ENCODE results near the gene TAF1. TPM values are rescaled to one million over a fixed set of nuclear protein-coding genes. Genes with fewer than 3 reads are reported as not detected.
"Not testable (repeated sequence)": the region's sequence is repeated elsewhere in the genome, so short reads cannot be mapped to it uniquely, and the experiment has no call there.

TAF1 gene
- total and polyA plus RNA-seq, 2 of the 8 experiments (the other 6 are each of a cell fraction or from before 2014, with no cell fraction given), result 6.3 to 30.2 TPM

GRCh38 chrX:71510161-71510560 is 144.0 kb downstream of the TAF1 start (continued):
- TF ChIP-seq, protein P1, sequence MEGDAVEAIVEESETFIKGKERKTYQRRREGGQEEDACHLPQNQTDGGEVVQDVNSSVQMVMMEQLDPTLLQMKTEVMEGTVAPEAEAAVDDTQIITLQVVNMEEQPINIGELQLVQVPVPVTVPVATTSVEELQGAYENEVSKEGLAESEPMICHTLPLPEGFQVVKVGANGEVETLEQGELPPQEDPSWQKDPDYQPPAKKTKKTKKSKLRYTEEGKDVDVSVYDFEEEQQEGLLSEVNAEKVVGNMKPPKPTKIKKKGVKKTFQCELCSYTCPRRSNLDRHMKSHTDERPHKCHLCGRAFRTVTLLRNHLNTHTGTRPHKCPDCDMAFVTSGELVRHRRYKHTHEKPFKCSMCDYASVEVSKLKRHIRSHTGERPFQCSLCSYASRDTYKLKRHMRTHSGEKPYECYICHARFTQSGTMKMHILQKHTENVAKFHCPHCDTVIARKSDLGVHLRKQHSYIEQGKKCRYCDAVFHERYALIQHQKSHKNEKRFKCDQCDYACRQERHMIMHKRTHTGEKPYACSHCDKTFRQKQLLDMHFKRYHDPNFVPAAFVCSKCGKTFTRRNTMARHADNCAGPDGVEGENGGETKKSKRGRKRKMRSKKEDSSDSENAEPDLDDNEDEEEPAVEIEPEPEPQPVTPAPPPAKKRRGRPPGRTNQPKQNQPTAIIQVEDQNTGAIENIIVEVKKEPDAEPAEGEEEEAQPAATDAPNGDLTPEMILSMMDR (IDR thresholded peaks at IDR 0.05; ENCODE audit: control extremely low read depth in 1 of 3, insufficient read depth in 1 of 3, low read depth in 1 of 3, low read length in 3 of 3), result no peak

DNA sequence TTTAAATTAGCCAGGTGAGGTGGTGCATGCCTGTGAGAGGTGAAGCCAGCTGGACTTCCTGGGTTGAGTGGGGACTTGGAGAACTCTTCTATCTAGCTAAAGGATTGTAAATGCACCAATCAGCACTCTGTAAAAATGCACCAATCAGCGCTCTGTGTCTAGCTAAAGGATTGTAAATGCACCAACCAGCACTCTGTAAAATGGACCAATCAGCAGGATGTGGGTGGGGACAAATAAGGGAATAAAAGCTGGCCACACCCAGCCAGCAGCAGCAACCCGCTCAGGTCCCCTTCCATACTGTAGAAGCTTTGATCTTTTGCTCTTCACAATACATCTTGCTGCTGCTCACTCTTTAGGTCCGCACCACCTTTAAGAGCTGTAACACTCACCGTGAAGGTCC is 147.6 kb downstream of the TAF1 start:
- H3K36me3 ChIP-seq (ENCODE audit: control insufficient read depth in 2 of 4, insufficient read depth in 4 of 4, low read length in 3 of 4), result not testable (repeated sequence)
- CTCF ChIA-PET (ENCODE audit: partially characterized antibody), result interaction anchor here (0.6 kb wide), 1 partner anchor 491 kb away, joined by 3 read pairs; no protein-coding TSS in a partner anchor

More for the DNA sequence above, 147.6 kb downstream of the TAF1 start:
- H2BK15ac ChIP-seq (ENCODE audit: low read length); H3K4me3 ChIP-seq (ENCODE audit: extremely low read depth in 1 of 4, insufficient read depth in 2 of 4, low read depth in 3 of 4, low read length in 4 of 4); H4K5ac ChIP-seq (ENCODE audit: insufficient read length, low read depth, low read length); H2AFZ ChIP-seq (ENCODE audit: low read length); H2BK20ac ChIP-seq (ENCODE audit: low read length); H2BK5ac ChIP-seq (ENCODE audit: low read depth, low read length); DNase-seq (ENCODE audit: low read depth in 1 of 2, low spot score in 2 of 2); H3K27me3 ChIP-seq (replicated peaks in 1 of 4; ENCODE audit: control insufficient read depth in 3 of 4, extremely low read depth in 1 of 4, insufficient read depth in 3 of 4, low read length in 3 of 4); POLR2A ChIA-PET (ENCODE audit: partially characterized antibody); H3K14ac ChIP-seq (ENCODE audit: insufficient read length); H4K91ac ChIP-seq (replicated peaks; ENCODE audit: insufficient read length, low read length); H3K4me2 ChIP-seq (ENCODE audit: insufficient read depth in 1 of 2, low read depth in 2 of 2, low read length in 2 of 2); H3K9ac ChIP-seq (replicated peaks in 1 of 4; ENCODE audit: extremely low read depth in 1 of 4, low read depth in 3 of 4, low read length in 3 of 4); H4K8ac ChIP-seq (ENCODE audit: extremely low read depth, insufficient read depth, low read length); H2BK12ac ChIP-seq (ENCODE audit: low read depth, low read length); H2BK120ac ChIP-seq (replicated peaks; ENCODE audit: low read depth, low read length); H4K20me1 ChIP-seq (replicated peaks in 1 of 2; ENCODE audit: control insufficient read depth in 1 of 2, insufficient read depth in 2 of 2, low read length in 2 of 2); FAIRE-seq; H3K4me1 ChIP-seq (replicated peaks in 1 of 4; ENCODE audit: control insufficient read depth in 3 of 4, insufficient read depth in 4 of 4, low read length in 3 of 4); H3K4ac ChIP-seq (replicated peaks; ENCODE audit: insufficient read length, low read depth, low read length); H3K9me3 ChIP-seq (ENCODE audit: insufficient read depth in 2 of 2, low read depth in 1 of 2, low read length in 1 of 2); H3K23me2 ChIP-seq (ENCODE audit: low read depth, low read length); H3K23ac ChIP-seq (ENCODE audit: insufficient read length); H3K18ac ChIP-seq (ENCODE audit: extremely low read depth, low read length); H3K27ac ChIP-seq (ENCODE audit: low read depth, low read length); H3K56ac ChIP-seq (replicated peaks; ENCODE audit: insufficient read length, low read depth, low read length); H3K79me2 ChIP-seq (ENCODE audit: control insufficient read depth in 1 of 2, insufficient read depth in 2 of 2, low read length in 2 of 2); H2AK5ac ChIP-seq (ENCODE audit: low read depth, low read length); H3K79me1 ChIP-seq (ENCODE audit: low read depth, low read length): not testable (repeated sequence)
- 100% methylated on average over 4 of the region's 4 CpGs; no CpG with 5 or more reads in 1 of the 2 experiments for WGBS, 2 experiments (ENCODE audit: extremely low coverage in 1 of 2, insufficient coverage in 1 of 2, insufficient read length in 1 of 2, insufficient replicate concordance in 2 of 2, low coverage in 1 of 2, low lambda C conversion rate in 2 of 2, missing lambda C conversion rate in 1 of 2)

Measured in H1 (cell line).